ENCODE data around the gene KATNIP. TPM values are rescaled to one million over a fixed set of nuclear protein-coding genes. Genes with fewer than 3 reads are reported as not detected.

KATNIP gene
- polyA plus RNA-seq, 1 donor = 14.7 TPM

- no peak for DNase-seq
- no CpG with 5 or more reads among the region's 11 CpGs for WGBS (ENCODE audit: insufficient coverage, low lambda C conversion rate)
- Histone ChIP-seq H3K4me1 (ENCODE audit: control insufficient read depth, insufficient read depth, low read length) (no peaks in the 10 kb centered on the region), H3K27me3 (ENCODE audit: control insufficient read depth, insufficient read depth, low read length) (no peaks in the 10 kb centered on the region), H3K9me3 (ENCODE audit: control insufficient read depth, low read depth, low read length) (no peaks in the 10 kb centered on the region), H3K27ac (ENCODE audit: low read length) (no peak overlapping the region), H3K4me3 (ENCODE audit: low read length) (no peak overlapping the region), H3K36me3 (ENCODE audit: control insufficient read depth, insufficient read depth, low read length) (peaks cover 72% of the 10 kb centered on the region)
Observed at GRCh38 chr16:27516365-27516764, 33.6 kb upstream of the KATNIP start.

- no peak for DNase-seq
- H3K36me3 ChIP-seq (ENCODE audit: control insufficient read depth, insufficient read depth, low read length) = peaks cover 69% of the 10 kb centered on the region
- H3K4me1 ChIP-seq (ENCODE audit: control insufficient read depth, insufficient read depth, low read length) = no peaks in the 10 kb centered on the region
- H3K27me3 ChIP-seq (ENCODE audit: control insufficient read depth, insufficient read depth, low read length) = no peaks in the 10 kb centered on the region
- H3K27ac ChIP-seq (ENCODE audit: low read length) = no peak overlapping the region
- no peak overlapping the region for H3K4me3 ChIP-seq (ENCODE audit: low read length)
- H3K9me3 ChIP-seq (ENCODE audit: control insufficient read depth, low read depth, low read length) = no peaks in the 10 kb centered on the region
- no CpG with 5 or more reads among the region's 7 CpGs for WGBS (ENCODE audit: insufficient coverage, low lambda C conversion rate)
Observed at GRCh38 chr16:27517664-27518063, 32.3 kb upstream of the KATNIP start.

GRCh38 chr16:27518226-27518625 is 31.7 kb upstream of the KATNIP start:
- Histone ChIP-seq H3K27me3 (ENCODE audit: control insufficient read depth, insufficient read depth, low read length) (no peaks in the 10 kb centered on the region), H3K4me1 (ENCODE audit: control insufficient read depth, insufficient read depth, low read length) (no peaks in the 10 kb centered on the region), H3K36me3 (ENCODE audit: control insufficient read depth, insufficient read depth, low read length) (peaks cover 68% of the 10 kb centered on the region), H3K4me3 (ENCODE audit: low read length) (no peak overlapping the region), H3K27ac (ENCODE audit: low read length) (no peak overlapping the region), H3K9me3 (ENCODE audit: control insufficient read depth, low read depth, low read length) (no peaks in the 10 kb centered on the region)
- no CpG with 5 or more reads among the region's 4 CpGs for WGBS (ENCODE audit: insufficient coverage, low lambda C conversion rate)
- DNase-seq = no peak

GRCh38 chr16:27520982-27521673 is 28.8 kb upstream of the KATNIP start:
- Histone ChIP-seq H3K4me3 (ENCODE audit: low read length) (no peak overlapping the region), H3K9me3 (ENCODE audit: control insufficient read depth, low read depth, low read length) (no peaks in the 10 kb centered on the region), H3K27me3 (ENCODE audit: control insufficient read depth, insufficient read depth, low read length) (no peaks in the 10 kb centered on the region), H3K27ac (ENCODE audit: low read length) (no peak overlapping the region), H3K36me3 (ENCODE audit: control insufficient read depth, insufficient read depth, low read length) (peaks cover 74% of the 10 kb centered on the region), H3K4me1 (ENCODE audit: control insufficient read depth, insufficient read depth, low read length) (no peaks in the 10 kb centered on the region)
- WGBS (ENCODE audit: insufficient coverage, low lambda C conversion rate) = 40% methylated on average over 1 of the region's 16 CpGs
- peak; percentile 8 to 16 for DNase-seq

- Histone ChIP-seq H3K4me1 (ENCODE audit: control insufficient read depth, insufficient read depth, low read length) (no peaks in the 10 kb centered on the region), H3K4me3 (ENCODE audit: low read length) (no peak overlapping the region), H3K36me3 (ENCODE audit: control insufficient read depth, insufficient read depth, low read length) (peaks cover 78% of the 10 kb centered on the region), H3K9me3 (ENCODE audit: control insufficient read depth, low read depth, low read length) (no peaks in the 10 kb centered on the region), H3K27me3 (ENCODE audit: control insufficient read depth, insufficient read depth, low read length) (no peaks in the 10 kb centered on the region), H3K27ac (ENCODE audit: low read length) (no peak overlapping the region)
- DNase-seq = no peak
- WGBS (ENCODE audit: insufficient coverage, low lambda C conversion rate) = no CpG with 5 or more reads among the region's 6 CpGs
Observed at GRCh38 chr16:27522173-27522707, 27.7 kb upstream of the KATNIP start.

- WGBS (ENCODE audit: insufficient coverage, low lambda C conversion rate) = no CpG with 5 or more reads among the region's 6 CpGs
- Histone ChIP-seq H3K36me3 (ENCODE audit: control insufficient read depth, insufficient read depth, low read length) (peaks cover 88% of the 10 kb centered on the region), H3K9me3 (ENCODE audit: control insufficient read depth, low read depth, low read length) (no peaks in the 10 kb centered on the region), H3K4me1 (ENCODE audit: control insufficient read depth, insufficient read depth, low read length) (no peaks in the 10 kb centered on the region), H3K27me3 (ENCODE audit: control insufficient read depth, insufficient read depth, low read length) (no peaks in the 10 kb centered on the region), H3K27ac (ENCODE audit: low read length) (no peak overlapping the region), H3K4me3 (ENCODE audit: low read length) (no peak overlapping the region)
- no peak for DNase-seq
Observed at GRCh38 chr16:27526180-27526579, 23.8 kb upstream of the KATNIP start.

- no peaks in the 10 kb centered on the region for H3K4me1 ChIP-seq (ENCODE audit: control insufficient read depth, insufficient read depth, low read length)
- no peaks in the 10 kb centered on the region for H3K9me3 ChIP-seq (ENCODE audit: control insufficient read depth, low read depth, low read length)
- H3K4me3 ChIP-seq (ENCODE audit: low read length) = no peak overlapping the region
- no CpG with 5 or more reads among the region's 4 CpGs for WGBS (ENCODE audit: insufficient coverage, low lambda C conversion rate)
- H3K36me3 ChIP-seq (ENCODE audit: control insufficient read depth, insufficient read depth, low read length) = peaks cover 98% of the 10 kb centered on the region
- no peak for DNase-seq
- H3K27ac ChIP-seq (ENCODE audit: low read length) = no peak overlapping the region
- H3K27me3 ChIP-seq (ENCODE audit: control insufficient read depth, insufficient read depth, low read length) = no peaks in the 10 kb centered on the region
Observed at GRCh38 chr16:27528294-27528693, 21.6 kb upstream of the KATNIP start.

GRCh38 chr16:27529962-27530361 is 20.0 kb upstream of the KATNIP start:
- Histone ChIP-seq H3K27ac (ENCODE audit: low read length) (no peak overlapping the region), H3K27me3 (ENCODE audit: control insufficient read depth, insufficient read depth, low read length) (no peaks in the 10 kb centered on the region), H3K9me3 (ENCODE audit: control insufficient read depth, low read depth, low read length) (no peaks in the 10 kb centered on the region), H3K4me1 (ENCODE audit: control insufficient read depth, insufficient read depth, low read length) (no peaks in the 10 kb centered on the region), H3K36me3 (ENCODE audit: control insufficient read depth, insufficient read depth, low read length) (peaks cover 96% of the 10 kb centered on the region), H3K4me3 (ENCODE audit: low read length) (no peak overlapping the region)
- 80% methylated on average over 1 of the region's 6 CpGs for WGBS (ENCODE audit: insufficient coverage, low lambda C conversion rate)
- DNase-seq = no peak

- Histone ChIP-seq H3K36me3 (ENCODE audit: control insufficient read depth, insufficient read depth, low read length) (peaks cover 86% of the 10 kb centered on the region), H3K27ac (ENCODE audit: low read length) (no peak overlapping the region), H3K9me3 (ENCODE audit: control insufficient read depth, low read depth, low read length) (no peaks in the 10 kb centered on the region), H3K27me3 (ENCODE audit: control insufficient read depth, insufficient read depth, low read length) (no peaks in the 10 kb centered on the region), H3K4me3 (ENCODE audit: low read length) (no peak overlapping the region), H3K4me1 (ENCODE audit: control insufficient read depth, insufficient read depth, low read length) (no peaks in the 10 kb centered on the region)
- no peak for DNase-seq
- no CpG with 5 or more reads among the region's 2 CpGs for WGBS (ENCODE audit: insufficient coverage, low lambda C conversion rate)
Observed at GRCh38 chr16:27531186-27531585, 18.8 kb upstream of the KATNIP start.

GRCh38 chr16:27531826-27532800 is 17.8 kb upstream of the KATNIP start:
- H3K36me3 ChIP-seq (ENCODE audit: control insufficient read depth, insufficient read depth, low read length) = peaks cover 84% of the 10 kb centered on the region
- no peak overlapping the region for H3K4me3 ChIP-seq (ENCODE audit: low read length)
- WGBS (ENCODE audit: insufficient coverage, low lambda C conversion rate) = 77% methylated on average over 3 of the region's 19 CpGs
- H3K9me3 ChIP-seq (ENCODE audit: control insufficient read depth, low read depth, low read length) = no peaks in the 10 kb centered on the region
- H3K27ac ChIP-seq (ENCODE audit: low read length) = no peak overlapping the region
- H3K4me1 ChIP-seq (ENCODE audit: control insufficient read depth, insufficient read depth, low read length) = no peaks in the 10 kb centered on the region
- no peaks in the 10 kb centered on the region for H3K27me3 ChIP-seq (ENCODE audit: control insufficient read depth, insufficient read depth, low read length)
- no peak for DNase-seq
